K562 (cell line): ENCODE results near the gene ARHGAP28.

Experiments used
- NCOA4 ChIP-seq: fragments of 450-650 bp; IDR thresholded peaks from 2 replicates; pipeline ENCODE4 v1.6.1; 2018; ENCODE audit warnings: mild to moderate bottlenecking; ENCODE audit not compliant: partially characterized antibody
- POLR2AphosphoS5 ChIP-seq: IDR thresholded peaks from 2 replicates; pipeline ENCODE4 v1.6.1; 2011; ENCODE audit warnings: mild to moderate bottlenecking, low read depth, low read length, moderate library complexity; ENCODE audit not compliant: control insufficient read depth, insufficient read depth
- POLR2B ChIP-seq: fragments of 450-650 bp; IDR thresholded peaks from 2 replicates; pipeline ENCODE4 v1.6.1; 2018; ENCODE audit warnings: low read depth; ENCODE audit not compliant: partially characterized antibody
- SNRNP70 ChIP-seq: fragments of 200-400 bp; formaldehyde crosslinking; optimal IDR thresholded peaks from 2 replicates; pipeline ENCODE3; 2017; ENCODE audit warnings: low read depth, low read length
- ZNF512 ChIP-seq: IDR thresholded peaks from 2 replicates; pipeline ENCODE4 v1.6.1; 2016; ENCODE audit warnings: missing genetic modification characterization, missing compliant biosample characterization
- TF ChIP-seq, protein P1 (sequence below): sonication (generic); formaldehyde crosslinking; IDR thresholded peaks from 2 replicates; pipeline ENCODE4 v1.9.0; 2022; ENCODE audit warnings: mild to moderate bottlenecking, missing genetic modification reagents
- TF ChIP-seq, protein P2 (sequence below): fragments of 250-450 bp; sonication (Bioruptor Pico); IDR thresholded peaks from 2 replicates; pipeline ENCODE4 v1.8.0; 2022; ENCODE audit warnings: inconsistent platforms
- TF ChIP-seq, protein P3 (sequence below): conservative IDR thresholded peaks from 2 replicates; pipeline ENCODE4 v1.6.1; 2011; ENCODE audit warnings: low read depth, mild to moderate bottlenecking, low read length; ENCODE audit not compliant: control insufficient read depth

DNA sequence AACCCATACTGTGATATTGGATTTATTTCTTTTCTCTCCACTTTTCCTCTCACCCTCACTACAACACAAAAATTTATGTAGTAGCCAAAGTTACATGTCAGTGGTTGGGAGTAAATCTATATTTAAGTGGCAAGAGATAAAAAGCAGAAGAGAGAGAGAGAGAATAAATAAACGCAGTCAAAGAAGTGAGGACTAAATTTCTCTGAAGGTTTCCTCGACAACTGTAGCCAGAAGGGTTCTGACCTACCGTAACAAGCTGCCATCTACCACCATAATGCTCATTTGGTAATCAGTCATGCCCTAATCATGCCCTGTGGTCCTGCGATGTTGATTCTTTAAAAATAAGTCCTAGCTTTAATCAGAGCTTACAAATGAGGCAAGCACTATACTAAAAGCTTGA is 9.1 kb downstream of the ARHGAP28 start:
- TF ChIP-seq NCOA4 (no peak), ZNF512 (tag) (no peak), POLR2AphosphoS5 (no peak), SNRNP70 (no peak), POLR2B (no peak)
- TF ChIP-seq, protein P1, sequence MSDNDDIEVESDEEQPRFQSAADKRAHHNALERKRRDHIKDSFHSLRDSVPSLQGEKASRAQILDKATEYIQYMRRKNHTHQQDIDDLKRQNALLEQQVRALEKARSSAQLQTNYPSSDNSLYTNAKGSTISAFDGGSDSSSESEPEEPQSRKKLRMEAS: no peak
- TF ChIP-seq, protein P2, sequence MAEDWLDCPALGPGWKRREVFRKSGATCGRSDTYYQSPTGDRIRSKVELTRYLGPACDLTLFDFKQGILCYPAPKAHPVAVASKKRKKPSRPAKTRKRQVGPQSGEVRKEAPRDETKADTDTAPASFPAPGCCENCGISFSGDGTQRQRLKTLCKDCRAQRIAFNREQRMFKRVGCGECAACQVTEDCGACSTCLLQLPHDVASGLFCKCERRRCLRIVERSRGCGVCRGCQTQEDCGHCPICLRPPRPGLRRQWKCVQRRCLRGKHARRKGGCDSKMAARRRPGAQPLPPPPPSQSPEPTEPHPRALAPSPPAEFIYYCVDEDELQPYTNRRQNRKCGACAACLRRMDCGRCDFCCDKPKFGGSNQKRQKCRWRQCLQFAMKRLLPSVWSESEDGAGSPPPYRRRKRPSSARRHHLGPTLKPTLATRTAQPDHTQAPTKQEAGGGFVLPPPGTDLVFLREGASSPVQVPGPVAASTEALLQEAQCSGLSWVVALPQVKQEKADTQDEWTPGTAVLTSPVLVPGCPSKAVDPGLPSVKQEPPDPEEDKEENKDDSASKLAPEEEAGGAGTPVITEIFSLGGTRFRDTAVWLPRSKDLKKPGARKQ (CRISPR knock-in tag): no peak
- TF ChIP-seq, protein P3, sequence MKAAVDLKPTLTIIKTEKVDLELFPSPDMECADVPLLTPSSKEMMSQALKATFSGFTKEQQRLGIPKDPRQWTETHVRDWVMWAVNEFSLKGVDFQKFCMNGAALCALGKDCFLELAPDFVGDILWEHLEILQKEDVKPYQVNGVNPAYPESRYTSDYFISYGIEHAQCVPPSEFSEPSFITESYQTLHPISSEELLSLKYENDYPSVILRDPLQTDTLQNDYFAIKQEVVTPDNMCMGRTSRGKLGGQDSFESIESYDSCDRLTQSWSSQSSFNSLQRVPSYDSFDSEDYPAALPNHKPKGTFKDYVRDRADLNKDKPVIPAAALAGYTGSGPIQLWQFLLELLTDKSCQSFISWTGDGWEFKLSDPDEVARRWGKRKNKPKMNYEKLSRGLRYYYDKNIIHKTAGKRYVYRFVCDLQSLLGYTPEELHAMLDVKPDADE: no peak
